HG03575 (cell line): ENCODE data around the gene FFAR3.
"Not testable (repeated sequence)": the region's sequence is repeated elsewhere in the genome, so short reads cannot be mapped to it uniquely, and the experiment has no call there.

ENCODE experiments used
- ATAC-seq: cut with Tn5 transposase; IDR thresholded peaks from one replicate; pipeline ENCODE4 v1.9.1; 2021; ENCODE audit not compliant: unreplicated experiment, insufficient number of reproducible peaks, low FRiP score; ENCODE audit errors: extremely low read depth

The FFAR3 gene

DNA sequence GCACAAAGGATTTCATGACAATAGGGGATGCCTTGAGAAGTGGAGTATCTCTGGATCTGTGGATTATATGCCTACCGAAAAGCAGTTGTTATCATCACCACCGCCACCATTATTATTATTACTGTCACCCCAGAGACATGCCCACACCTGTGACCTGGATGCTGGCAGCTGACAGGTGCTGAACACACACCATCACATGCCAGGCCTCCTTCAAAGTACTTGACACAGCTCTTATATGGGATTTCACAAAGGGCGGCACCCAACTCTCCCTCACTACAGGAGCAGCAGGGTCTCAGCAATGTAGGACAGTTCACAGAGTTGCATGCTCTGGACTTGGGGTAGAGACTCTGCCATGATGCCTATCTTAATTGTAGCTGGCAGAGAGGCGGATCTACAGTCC, 7.0 kb downstream of the FFAR3 start:
- no peak for ATAC-seq

DNA sequence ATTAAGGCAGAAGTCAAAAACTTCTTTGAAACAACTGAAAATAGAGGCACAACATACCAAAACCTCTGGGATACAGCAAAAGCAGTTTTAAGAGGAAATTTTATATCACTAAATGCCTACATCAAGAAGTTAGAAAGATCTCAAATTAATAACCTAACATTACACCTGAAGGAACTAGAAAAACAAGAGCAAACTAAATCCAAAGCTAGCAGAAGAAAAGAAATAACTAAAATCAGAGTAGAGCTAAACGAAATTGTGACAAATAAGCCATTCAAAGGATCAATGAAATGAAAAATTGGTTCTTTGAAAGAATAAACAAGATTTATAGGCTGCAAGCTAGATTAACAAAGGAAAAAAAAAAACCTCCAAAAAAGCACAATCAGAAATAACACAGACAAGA, 10.1 kb downstream of the FFAR3 start:
- no peak for ATAC-seq

DNA sequence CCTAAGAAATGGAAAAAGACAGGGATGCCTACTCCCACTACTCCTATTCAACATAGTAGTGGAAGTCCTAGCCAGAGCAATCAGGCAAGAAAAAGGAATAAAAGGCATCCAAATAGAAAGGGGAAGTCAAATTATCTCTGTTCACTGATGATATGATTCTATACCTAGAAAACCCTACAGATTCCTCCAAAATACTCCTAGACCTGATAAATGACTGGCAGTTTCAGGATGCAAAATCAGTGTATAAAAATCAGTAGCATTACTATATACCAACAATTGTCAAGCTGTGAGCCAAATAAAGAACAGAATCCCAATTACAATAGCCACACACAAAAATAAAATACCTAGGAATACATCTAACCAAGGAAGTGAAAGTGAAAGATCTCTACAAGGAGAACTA, 11.3 kb downstream of the FFAR3 start:
- no peak for ATAC-seq

DNA sequence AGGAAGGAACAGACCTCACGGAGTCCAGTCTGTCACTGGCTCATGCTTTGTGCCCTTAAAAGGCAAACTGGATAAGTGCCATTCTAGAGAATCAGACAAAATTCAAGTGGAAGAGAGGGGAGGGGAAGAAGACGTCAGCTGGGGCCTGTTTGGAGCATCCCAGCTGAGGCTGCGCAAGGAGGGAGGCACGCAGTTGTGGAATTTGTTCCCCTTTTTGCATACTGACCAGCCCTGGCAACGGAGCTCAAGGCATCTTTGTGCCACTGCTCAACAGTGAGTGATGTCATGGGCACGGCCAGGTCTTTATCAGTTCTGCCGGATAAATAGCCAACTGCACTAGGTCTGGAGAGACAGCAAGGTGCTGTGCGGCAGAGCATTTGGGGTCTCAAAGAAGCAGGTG, 12.5 kb downstream of the FFAR3 start, which contains the start of gene GPR42:
GPR42 (plus strand) TSS at position 347 of the 400 bp plus-strand sequence. CDS start 292 bp downstream, outside the sequence.
- no peak for ATAC-seq

DNA sequence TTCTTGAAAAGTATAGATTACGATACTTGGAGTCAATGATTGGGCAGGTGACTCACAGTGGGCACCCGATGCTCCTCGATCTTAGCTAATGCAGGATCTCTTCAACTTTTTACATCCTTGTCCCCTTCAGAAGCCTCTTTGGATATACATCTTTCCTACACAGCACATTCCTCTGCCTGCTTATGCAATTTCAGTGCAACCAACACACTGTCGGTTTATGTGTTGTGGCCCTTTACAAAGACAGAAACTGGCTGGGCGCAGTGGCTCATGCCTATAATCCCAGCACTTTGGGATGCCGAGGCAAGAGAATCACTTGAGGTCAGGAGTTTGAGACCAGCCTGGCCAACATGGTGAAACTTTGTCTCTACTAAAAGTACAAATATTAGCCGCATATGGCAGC, 15.2 kb downstream of the FFAR3 start:
- ATAC-seq: no peak

DNA sequence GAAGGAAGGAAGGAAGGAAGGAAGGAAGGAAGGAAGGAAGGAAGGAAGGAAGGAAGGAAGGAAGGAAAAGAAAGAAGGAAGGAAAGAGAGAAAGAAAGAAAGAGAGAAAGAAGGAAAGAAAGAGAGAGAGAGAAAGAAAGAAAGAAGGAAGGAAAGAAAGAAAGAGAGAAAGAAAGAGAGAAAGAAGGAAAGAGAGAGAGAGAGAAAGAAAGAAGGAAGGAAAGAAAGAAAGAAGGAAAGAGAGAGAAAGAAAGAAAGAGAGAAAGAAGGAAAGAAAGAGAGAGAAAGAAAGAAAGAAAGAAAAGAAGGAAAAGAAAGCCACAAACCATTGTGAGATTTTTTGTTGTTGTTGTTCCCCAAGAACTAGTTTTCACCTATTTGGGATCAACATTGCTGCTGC, 15.8 kb downstream of the FFAR3 start:
- not testable (repeated sequence) for ATAC-seq

DNA sequence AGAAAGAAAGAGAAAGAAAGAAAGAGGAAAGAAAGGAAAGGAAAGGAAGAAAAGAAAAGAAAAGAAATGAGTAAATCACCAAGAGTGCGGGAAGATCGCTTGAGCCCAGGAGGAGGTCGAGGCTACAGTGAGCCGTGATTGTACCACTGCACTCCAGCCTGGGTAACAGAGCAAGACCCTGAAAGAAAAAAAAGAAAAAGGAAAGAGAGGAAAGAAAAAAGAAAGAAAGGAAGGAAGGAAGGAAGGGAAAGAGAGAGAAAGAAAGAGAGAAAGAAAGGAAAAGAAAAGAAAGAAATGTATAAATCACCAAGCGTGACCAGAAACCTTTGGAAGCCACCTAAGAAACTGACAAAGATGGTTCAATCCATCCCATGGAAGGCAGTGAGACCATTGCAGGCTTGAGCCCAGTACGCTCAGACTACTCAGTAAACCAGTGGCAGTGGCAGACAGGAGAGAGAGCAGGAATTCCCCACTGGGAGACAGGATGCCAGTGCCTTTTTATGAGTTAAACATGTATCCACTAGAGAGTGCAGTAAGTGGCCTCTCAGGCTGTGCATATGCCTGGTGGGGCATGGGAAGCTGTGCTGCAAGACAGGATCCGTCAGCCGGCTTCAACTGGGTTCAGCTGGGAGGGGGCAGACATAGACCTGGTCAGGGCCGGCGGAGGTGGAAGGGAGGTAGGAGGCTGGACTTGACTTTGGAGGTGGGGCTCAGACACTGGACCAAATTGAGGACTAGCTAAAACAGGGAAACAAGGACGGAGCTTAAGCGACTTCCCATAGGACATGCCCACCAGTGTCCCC, 17.4 kb downstream of the FFAR3 start:
- ATAC-seq: no peak

DNA sequence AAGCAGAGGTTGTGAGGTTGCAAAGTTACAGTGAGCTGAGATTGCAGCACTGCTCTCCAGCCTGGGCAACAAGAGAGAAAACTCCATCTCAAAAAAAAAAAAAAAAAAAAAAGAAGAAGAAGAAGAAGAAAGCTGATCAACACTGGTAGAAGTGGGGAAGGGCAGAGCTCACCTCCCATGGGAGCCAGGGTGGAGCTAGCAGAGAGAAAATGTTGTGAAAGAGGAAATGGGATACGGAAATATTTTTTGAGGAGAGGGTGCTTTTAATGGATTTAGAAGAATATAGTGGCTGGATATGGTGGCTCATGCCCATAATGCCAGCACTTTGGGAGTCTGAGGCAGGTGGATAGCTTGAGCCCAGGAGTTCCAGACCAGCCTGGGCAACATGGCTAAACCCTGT, 19.4 kb downstream of the FFAR3 start:
- no peak for ATAC-seq

DNA sequence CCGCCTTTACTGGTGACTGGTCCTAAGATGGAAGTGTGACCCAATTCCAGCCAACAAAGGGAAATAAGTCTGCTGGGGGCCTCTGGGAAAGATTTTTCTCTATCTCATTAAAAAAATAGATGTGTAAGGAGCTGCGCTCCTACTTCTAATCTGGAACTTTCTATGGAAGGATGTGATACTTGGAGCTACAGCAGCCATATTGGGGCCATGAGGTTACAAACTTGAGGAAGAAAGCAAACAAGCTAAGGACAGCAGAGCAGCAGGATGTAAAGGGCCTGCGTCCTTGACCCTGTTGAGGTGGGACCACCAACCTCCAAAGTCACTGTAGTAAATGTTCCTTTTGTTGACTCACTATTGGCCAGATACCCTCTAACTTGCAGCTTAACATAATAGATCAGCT, 20.1 kb downstream of the FFAR3 start:
- ATAC-seq: no peak

DNA sequence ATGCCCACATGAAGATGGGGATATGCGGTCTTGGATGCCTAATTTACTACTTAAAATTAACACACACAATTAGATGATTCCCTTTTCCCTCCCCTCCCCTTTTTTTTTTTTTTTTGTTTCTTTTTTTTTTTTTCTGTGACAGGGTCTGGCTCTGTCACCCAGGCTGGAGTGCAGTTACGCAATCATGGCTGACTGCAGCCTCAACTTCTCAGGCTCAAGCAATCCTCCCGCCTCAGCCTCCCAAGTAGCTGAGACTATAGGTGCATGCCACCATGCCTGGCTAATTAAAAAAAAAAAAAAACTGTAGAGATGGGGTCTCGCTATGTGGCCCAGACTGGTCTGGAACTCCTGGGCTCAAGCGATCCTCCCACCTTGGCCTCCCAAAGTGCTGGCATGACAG, 21.3 kb downstream of the FFAR3 start:
- ATAC-seq: not testable (repeated sequence)

DNA sequence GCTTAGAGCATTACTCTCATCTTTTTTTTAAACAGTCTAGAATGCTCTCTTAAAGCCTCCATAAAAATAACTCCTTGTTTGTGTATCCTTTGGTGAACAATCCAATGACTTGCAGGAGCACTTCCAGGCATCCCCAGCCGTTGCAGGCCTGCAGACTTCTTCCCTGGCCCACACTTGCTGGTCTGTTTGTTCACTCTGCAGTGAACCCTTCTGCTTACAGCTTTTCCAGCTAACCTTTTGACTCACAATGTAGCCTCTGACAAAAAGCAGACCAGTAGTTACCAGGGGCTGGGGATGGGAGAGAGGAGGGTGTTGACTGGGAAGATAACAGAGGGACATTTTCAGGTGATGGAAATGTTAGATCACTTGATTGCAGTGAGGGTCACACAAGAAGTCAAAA, 21.7 kb downstream of the FFAR3 start:
- no peak for ATAC-seq

DNA sequence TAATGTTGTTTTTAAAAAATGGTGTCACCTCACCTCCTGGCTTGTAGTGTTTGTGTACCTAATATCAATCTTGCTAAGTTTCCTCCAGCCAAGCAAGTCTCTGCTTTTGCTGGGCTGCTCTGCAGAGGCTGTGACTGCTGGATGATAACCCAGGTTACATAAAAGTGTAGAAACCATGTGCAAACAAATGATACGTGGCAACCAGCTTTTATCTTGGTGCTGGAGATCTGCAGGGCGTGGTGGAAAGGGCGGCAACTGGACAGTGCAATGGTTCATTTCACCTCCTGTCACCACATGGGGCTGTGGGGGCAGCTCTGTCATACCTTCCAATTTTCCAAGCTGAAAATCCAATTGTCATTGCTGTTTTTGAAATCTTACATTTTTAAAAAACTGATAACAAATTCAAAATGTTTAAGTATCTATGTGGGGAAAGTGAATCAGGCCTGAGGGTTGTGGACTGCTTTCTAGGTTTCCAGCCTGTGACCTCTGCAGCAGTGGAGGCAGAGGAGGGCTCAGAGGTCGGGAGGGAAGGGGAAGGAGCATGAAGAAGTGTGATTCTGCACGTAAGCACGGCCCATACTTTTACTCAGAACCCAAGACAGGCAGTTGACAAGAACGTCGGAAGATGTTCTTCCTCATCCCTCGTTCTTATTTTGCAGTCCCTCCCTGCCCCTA, 22.3 kb downstream of the FFAR3 start:
- ATAC-seq: no peak

DNA sequence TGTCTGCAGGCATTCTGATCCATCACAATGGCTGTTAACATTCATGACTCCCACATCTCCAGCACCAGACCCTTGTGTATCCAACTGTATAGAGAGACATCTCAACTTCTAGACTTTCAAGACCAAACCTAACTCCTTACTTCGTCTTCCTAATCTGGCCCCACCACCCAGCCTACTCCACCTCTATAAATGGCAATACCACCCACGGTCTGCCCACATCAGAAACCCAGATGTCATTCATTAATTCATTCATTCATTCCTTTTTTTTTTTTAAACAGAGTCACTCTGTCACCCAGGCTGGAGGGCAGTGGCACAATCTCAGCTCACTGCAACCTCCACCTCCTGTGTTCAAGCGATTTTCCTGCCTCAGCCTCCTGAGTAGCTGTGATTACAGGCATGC, 23.1 kb downstream of the FFAR3 start:
- no peak for ATAC-seq

DNA sequence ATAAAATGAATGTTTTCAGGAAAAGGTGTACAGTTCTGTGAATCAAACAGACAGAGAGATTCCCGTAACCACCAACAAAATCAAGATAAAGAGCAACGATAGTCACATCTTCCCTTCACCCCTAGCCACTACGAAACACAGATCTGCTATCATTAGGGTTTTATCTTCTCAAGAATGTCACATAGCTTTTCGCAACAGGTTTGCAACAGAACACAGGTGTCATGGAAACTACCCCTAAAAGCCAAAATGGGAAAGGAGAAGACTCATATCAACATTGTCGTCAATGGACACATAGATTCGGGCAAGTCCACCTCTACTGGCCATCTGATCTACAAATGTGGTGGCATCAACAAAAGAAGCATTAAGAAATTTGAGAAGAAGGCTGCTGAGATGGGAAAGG, 23.7 kb downstream of the FFAR3 start:
- no peak for ATAC-seq

DNA sequence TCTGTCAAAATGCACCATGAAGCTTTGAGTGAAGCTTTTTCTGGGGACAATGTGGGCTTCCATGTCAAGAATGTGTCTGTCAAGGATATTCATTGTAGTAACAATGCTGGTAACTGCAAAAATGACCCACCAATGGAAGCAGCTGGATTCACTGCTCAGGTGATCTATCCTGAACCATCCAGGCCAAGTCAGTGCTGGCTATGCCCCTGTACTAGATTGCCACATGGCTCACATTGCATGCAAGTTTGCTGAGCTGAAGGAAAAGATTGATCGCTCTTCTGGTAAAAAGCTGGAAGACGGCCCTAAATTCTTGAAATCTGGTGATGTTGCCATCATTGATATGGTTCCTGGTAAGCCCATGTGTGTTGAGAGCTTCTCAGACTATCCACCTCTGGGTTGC, 25.3 kb downstream of the FFAR3 start:
- ATAC-seq: no peak

DNA sequence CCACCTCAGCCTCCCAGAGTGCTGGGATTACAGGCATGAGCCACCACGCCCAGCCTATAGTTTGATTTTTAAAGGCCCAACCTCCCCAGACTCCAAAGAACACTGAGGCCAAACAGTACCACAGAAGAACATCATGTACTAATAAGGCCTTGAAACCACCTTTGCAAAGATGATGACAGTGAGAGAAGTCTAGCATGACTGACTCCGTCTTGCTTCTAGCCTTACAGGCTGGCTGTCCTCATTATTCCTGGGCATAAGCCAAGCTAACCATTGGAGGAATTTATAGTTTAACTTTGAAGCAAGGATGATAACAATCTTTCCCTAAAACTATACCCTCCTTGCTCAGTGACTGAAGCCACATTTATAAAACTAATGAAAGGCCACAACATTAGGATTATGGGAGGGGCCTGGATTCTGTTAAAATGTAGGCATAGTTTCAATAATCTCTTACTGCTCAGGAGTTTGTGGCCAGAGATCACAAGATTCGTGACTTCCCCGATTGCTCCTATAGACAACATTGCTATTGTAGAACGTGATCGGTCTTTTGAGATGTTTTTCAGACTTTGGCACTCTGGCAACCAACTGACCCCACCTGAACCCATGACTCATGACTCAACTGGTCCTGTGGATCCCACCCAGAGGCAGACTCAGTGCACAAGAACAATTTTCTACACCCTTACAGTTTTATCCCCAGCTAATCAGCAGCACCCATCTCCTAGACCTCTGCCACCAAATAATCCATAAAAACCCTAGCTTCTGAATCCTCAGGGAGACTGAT, 30.2 kb downstream of the FFAR3 start:
- no peak for ATAC-seq

DNA sequence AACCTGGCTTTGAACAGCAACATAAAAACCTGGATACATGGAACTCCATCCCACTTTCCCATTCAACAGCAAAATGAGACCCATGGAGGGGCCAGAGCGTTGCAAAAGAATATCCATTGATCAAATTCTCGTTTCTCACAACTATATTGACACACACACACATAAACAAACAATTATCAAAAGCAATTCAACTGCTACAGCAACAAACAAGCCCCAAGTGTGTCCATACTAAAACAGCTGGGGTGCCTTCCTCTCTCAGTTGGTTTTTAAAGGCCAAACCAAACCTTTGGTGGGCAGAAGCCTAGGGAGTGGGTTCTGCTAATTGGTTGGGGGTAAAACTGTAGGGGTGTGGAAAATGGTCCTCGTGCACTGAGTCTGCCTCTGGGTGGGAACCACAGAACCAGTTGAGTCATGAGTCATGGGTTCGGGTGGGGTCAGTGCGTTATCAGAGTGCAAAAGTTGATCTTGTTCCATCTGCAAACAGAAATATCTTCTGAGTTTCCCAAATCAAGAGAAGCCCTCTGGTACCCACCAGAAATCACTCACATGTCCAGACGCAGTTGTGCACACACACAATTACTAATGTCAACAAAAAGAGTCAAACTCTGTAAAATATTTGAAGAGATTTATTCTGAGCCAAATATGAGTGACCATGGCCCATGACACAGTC, 31.1 kb downstream of the FFAR3 start:
- no peak for ATAC-seq

DNA sequence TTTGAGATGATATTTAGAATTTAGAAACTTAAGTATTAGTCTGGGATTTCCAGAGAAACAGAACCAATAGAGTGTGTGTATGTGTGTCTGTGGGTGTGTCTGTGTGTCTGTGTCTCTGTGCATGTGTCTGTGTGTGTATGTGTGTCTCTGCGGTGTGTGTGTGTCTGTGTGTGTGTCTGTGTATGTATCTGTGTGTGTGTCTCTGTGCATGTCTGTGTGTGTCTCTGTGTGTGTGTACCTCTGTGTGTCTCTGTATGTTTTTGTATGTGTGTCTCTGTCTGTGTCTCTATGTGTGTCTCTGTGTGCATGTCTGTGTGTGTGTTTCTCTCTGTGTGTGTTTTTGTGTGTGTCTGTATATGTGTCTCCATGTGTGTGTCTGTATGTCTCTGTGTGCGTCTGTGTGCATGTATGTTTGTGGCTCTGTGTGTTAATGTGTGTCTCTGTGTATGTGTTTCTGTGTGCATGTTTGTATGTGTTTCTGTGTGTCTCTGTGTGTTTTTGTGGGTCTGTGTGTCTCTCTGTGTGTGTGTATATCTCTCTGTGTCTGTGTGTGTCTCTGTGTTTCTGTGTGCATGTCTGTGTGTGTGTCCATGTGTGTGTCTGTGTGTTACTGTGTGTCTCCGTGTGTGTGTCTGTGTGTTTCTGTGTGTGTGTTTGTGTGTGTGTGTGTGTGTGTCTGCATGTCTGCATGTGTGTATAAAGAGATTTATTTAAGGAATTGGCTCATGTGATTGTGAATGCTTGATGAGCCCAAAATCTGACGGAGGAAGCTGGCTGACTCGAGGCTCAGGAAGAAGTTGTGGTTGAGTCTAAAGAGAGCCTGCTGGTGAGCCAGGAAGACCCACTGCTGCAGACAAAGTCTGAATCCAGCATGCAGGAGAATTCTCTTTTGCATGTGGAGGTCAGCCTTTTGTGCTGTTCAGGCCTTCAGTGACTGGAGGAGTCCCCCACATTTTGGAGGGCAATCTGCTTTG, 34.8 kb downstream of the FFAR3 start:
- no peak for ATAC-seq
